T-helper 22 cell (primary cell): ENCODE results near the gene CAGE1.

Source experiments
- DNase-seq: peaks from one replicate; pipeline ENCODE4 v3.0.0-alpha.2; 2020; ENCODE audit warnings: low read depth

The CAGE1 gene

GRCh38 chr6:7309050-7309449 lies 80.5 kb downstream of the CAGE1 start:
- no peak for DNase-seq

- DNase-seq = no peak
Observed at GRCh38 chr6:7307533-7307932, 82.0 kb downstream of the CAGE1 start.

GRCh38 chr6:7304821-7305220 lies 84.7 kb downstream of the CAGE1 start:
- no peak for DNase-seq

- DNase-seq = no peak
Observed at GRCh38 chr6:7301702-7302101, 87.8 kb downstream of the CAGE1 start.

GRCh38 chr6:7300926-7301325 lies 88.6 kb downstream of the CAGE1 start:
- no peak for DNase-seq

- DNase-seq = no peak
Observed at GRCh38 chr6:7298113-7298512, 91.4 kb downstream of the CAGE1 start.

- no peak for DNase-seq
Observed at GRCh38 chr6:7296602-7297001, 92.9 kb downstream of the CAGE1 start.

GRCh38 chr6:7295916-7296315 lies 93.6 kb downstream of the CAGE1 start:
- no peak for DNase-seq

GRCh38 chr6:7292596-7293255 lies 96.8 kb downstream of the CAGE1 start:
- no peak for DNase-seq

- DNase-seq = no peak
Observed at GRCh38 chr6:7290079-7290478, 99.5 kb downstream of the CAGE1 start.

GRCh38 chr6:7285416-7285815 lies 104.1 kb downstream of the CAGE1 start:
- no peak for DNase-seq

GRCh38 chr6:7283676-7284075 lies 105.9 kb downstream of the CAGE1 start:
- no peak for DNase-seq

GRCh38 chr6:7282097-7282906 lies 107.2 kb downstream of the CAGE1 start:
- no peak for DNase-seq
